ENCODE results near the gene EXT2.

Gene EXT2

GRCh38 chr11:44071157-44071556, 24.3 kb upstream of the EXT2 start:
- no peak overlapping the region for H3K4me3 ChIP-seq (ENCODE audit: low read length)
- H3K9ac ChIP-seq (ENCODE audit: low read length) = no peak overlapping the region
- H2AFZ ChIP-seq (ENCODE audit: low read length) = no peak overlapping the region
- H3K4me2 ChIP-seq (ENCODE audit: low read depth, low read length) = no peak overlapping the region
- no peak overlapping the region for H3K27ac ChIP-seq (ENCODE audit: low read length)
- no peaks in the 10 kb centered on the region for H3F3A ChIP-seq (ENCODE audit: insufficient read depth, low read length)
- no peaks in the 10 kb centered on the region for H3K9me3 ChIP-seq (replicated peaks; ENCODE audit: insufficient read depth, low read length)
- no peaks in the 10 kb centered on the region for H3K79me2 ChIP-seq (ENCODE audit: low read length)
- no peaks in the 10 kb centered on the region for H3K9me2 ChIP-seq (replicated peaks; ENCODE audit: insufficient read depth, low read length)
- H3K4me1 ChIP-seq (ENCODE audit: low read length) = no peaks in the 10 kb centered on the region
- H4K20me1 ChIP-seq (ENCODE audit: insufficient read depth, low read length) = no peaks in the 10 kb centered on the region
- TF ChIP-seq CTCF (IDR thresholded peaks at IDR 0.05; ENCODE audit: low read length) (no peak), EZH2phosphoT487 (IDR thresholded peaks at IDR 0.05; ENCODE audit: low read length) (no peak), EZH2 (optimal IDR thresholded peaks at IDR 0.05; ENCODE audit: low read depth, low read length) (no peak)
- DNase-seq = no peak
- H3K36me3 ChIP-seq (replicated peaks; ENCODE audit: insufficient read depth, low read length) = no peaks in the 10 kb centered on the region
- no peaks in the 10 kb centered on the region for H3K27me3 ChIP-seq (replicated peaks; ENCODE audit: insufficient read depth, low read length)

DNA sequence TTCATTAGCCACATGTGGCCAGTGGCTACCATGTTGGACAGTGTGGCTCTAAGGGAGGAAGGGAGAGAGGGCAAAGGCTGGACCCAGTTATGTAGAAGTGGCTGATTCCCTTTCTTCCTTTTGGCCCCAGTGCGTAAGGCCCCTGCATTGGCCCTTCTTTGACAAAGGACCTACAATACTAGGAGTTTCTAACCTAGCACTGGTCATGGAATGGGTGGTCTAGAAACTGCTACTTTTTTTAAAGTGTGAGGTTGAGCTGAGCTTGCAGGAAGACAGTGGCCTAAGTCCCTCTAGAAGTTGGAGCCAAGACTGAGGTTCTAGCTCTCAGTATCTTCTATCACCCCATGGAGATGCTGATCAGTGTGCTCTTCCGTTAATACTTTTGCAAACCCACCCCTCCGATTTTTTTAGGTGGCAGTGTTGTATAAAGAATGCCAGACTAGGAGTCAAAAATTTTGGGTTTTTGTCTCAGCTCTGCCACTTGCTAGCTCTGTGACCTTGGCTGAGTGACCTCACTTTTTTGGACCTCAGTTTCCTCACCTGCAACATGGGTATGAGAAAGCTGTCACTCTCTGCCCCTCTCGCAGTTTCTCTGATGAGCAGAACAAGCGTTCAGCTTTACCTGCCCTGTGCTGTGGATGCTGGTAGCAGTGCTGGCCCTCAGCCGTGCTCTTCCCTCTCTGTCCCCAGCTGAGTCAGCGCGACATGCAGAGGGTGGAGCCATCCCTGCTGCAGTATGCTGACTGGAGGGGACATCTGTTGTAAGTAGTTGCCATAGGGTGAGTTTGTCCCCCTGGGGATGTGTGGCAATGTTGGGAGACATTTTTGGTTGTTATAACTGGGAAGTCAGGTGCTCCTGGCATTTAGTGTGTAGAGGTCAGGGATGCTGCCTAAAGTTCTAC, 22.5 kb upstream of the EXT2 start:
- H4K20me1 ChIP-seq (ENCODE audit: insufficient read depth, low read length) = no peaks in the 10 kb centered on the region
- no peaks in the 10 kb centered on the region for H3K4me1 ChIP-seq (ENCODE audit: low read length)
- H3K27me3 ChIP-seq (replicated peaks; ENCODE audit: insufficient read depth, low read length) = no peaks in the 10 kb centered on the region
- no peaks in the 10 kb centered on the region for H3F3A ChIP-seq (ENCODE audit: insufficient read depth, low read length)
- TF ChIP-seq EZH2phosphoT487 (IDR thresholded peaks at IDR 0.05; ENCODE audit: low read length) = no peak
- TF ChIP-seq CTCF (IDR thresholded peaks at IDR 0.05; ENCODE audit: low read length) = no peak
- no peaks in the 10 kb centered on the region for H3K79me2 ChIP-seq (ENCODE audit: low read length)
- H3K4me2 ChIP-seq (ENCODE audit: low read depth, low read length) = no peak overlapping the region
- no peak overlapping the region for H3K9ac ChIP-seq (ENCODE audit: low read length)
- H3K9me3 ChIP-seq (replicated peaks; ENCODE audit: insufficient read depth, low read length) = no peaks in the 10 kb centered on the region
- no peak for DNase-seq
- H2AFZ ChIP-seq (ENCODE audit: low read length) = no peak overlapping the region
- no peaks in the 10 kb centered on the region for H3K36me3 ChIP-seq (replicated peaks; ENCODE audit: insufficient read depth, low read length)
- H3K9me2 ChIP-seq (replicated peaks; ENCODE audit: insufficient read depth, low read length) = no peaks in the 10 kb centered on the region
- no peak overlapping the region for H3K27ac ChIP-seq (ENCODE audit: low read length)
- no peak overlapping the region for H3K4me3 ChIP-seq (ENCODE audit: low read length)

DNA sequence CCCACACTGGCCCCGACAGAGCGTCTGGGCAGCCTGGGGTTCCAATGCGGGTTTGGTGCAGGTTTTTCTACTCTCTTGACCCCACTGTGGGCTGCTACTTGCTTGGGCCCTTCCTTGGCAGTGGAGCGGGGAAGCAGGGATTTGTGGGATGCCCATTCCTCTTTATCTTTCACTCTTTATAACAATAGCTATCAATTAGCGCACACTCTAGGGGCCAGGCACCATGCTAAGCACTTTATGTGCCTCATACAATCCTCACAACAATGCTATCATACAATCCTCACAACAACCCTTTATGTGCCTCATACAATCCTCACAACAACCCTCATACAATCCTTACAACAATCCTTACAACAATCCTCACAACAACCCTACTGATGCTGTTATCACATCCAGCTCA, 16.7 kb upstream of the EXT2 start:
- Histone ChIP-seq H3K4me2 (ENCODE audit: low read depth, low read length) (no peak overlapping the region), H3K4me3 (ENCODE audit: low read length) (no peak overlapping the region), H3K36me3 (replicated peaks; ENCODE audit: insufficient read depth, low read length) (no peaks in the 10 kb centered on the region), H3K9ac (ENCODE audit: low read length) (no peak overlapping the region), H2AFZ (ENCODE audit: low read length) (no peak overlapping the region), H3K27ac (ENCODE audit: low read length) (no peak overlapping the region), H3K4me1 (ENCODE audit: low read length) (no peaks in the 10 kb centered on the region), H3K27me3 (replicated peaks; ENCODE audit: insufficient read depth, low read length) (no peaks in the 10 kb centered on the region), H4K20me1 (ENCODE audit: insufficient read depth, low read length) (no peaks in the 10 kb centered on the region), H3K79me2 (ENCODE audit: low read length) (no peaks in the 10 kb centered on the region), H3K9me3 (replicated peaks; ENCODE audit: insufficient read depth, low read length) (no peaks in the 10 kb centered on the region), H3F3A (ENCODE audit: insufficient read depth, low read length) (no peaks in the 10 kb centered on the region), H3K9me2 (replicated peaks; ENCODE audit: insufficient read depth, low read length) (no peaks in the 10 kb centered on the region)
- TF ChIP-seq EZH2 (optimal IDR thresholded peaks at IDR 0.05; ENCODE audit: low read depth, low read length) = no peak
- TF ChIP-seq EZH2phosphoT487 (IDR thresholded peaks at IDR 0.05; ENCODE audit: low read length) = no peak
- no peak for DNase-seq

GRCh38 chr11:44079376-44079775, 16.1 kb upstream of the EXT2 start:
- Histone ChIP-seq H3F3A (ENCODE audit: insufficient read depth, low read length) (no peaks in the 10 kb centered on the region), H3K4me2 (ENCODE audit: low read depth, low read length) (no peak overlapping the region), H3K36me3 (replicated peaks; ENCODE audit: insufficient read depth, low read length) (no peaks in the 10 kb centered on the region), H3K27ac (ENCODE audit: low read length) (no peak overlapping the region), H3K27me3 (replicated peaks; ENCODE audit: insufficient read depth, low read length) (no peaks in the 10 kb centered on the region), H2AFZ (ENCODE audit: low read length) (no peak overlapping the region), H3K79me2 (ENCODE audit: low read length) (no peaks in the 10 kb centered on the region), H4K20me1 (ENCODE audit: insufficient read depth, low read length) (no peaks in the 10 kb centered on the region), H3K4me3 (ENCODE audit: low read length) (no peak overlapping the region), H3K9me2 (replicated peaks; ENCODE audit: insufficient read depth, low read length) (no peaks in the 10 kb centered on the region), H3K9me3 (replicated peaks; ENCODE audit: insufficient read depth, low read length) (no peaks in the 10 kb centered on the region), H3K9ac (ENCODE audit: low read length) (no peak overlapping the region), H3K4me1 (ENCODE audit: low read length) (no peaks in the 10 kb centered on the region)
- TF ChIP-seq EZH2phosphoT487 (IDR thresholded peaks at IDR 0.05; ENCODE audit: low read length) = no peak
- no peak for TF ChIP-seq EZH2 (optimal IDR thresholded peaks at IDR 0.05; ENCODE audit: low read depth, low read length)
- TF ChIP-seq CTCF (IDR thresholded peaks at IDR 0.05; ENCODE audit: low read length) = no peak
- no peak for DNase-seq

All from MM.1S (cell line).